ENCODE data around the gene BRD3. TPM values are rescaled to one million over a fixed set of nuclear protein-coding genes. Genes with fewer than 3 reads are reported as not detected.

Gene BRD3
- total RNA-seq, 1 donor from 2014 or later: 38.4 TPM

DNA sequence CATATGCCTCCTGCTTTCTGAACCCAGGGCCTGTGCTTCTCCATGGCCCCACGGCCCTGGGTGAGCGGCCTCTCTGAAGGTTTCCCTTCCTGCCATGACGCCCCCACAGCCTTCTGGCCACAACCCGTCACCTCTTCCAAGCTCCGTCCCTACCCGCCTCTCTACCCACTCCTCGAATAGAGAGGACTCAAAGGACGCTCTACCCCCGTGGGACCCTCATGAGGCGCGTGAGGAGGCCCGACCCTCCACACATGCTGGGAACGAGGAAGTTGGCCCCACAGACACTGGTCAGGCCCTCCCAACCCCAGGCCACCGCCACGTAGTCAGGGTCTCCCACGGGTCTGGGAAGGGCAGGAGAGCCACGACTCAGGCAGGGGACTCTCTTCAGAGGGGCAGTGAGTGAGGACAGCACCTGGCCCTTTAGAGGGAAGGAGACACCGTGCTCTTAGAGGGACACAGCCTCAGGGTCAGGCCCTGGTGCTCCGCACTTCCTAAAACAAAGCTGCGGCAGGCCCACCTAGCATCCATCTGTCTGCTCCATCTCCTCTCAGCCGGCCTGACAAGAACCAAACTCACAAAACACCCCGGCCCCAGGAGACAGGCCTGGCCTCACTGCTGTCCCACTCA is 5.3 kb downstream of the BRD3 start:
- Histone ChIP-seq H3K27me3 (no peaks in the 10 kb centered on the region), H3K4me1 (peaks cover 68% of the 10 kb centered on the region), H3K4me3 (no peak overlapping the region), H3K9me3 (no peaks in the 10 kb centered on the region), H3K36me3 (no peaks in the 10 kb centered on the region), H3K27ac (no peak overlapping the region)
- DNase-seq (peak; percentile 57), ATAC-seq (no peak)
- TF ChIP-seq, protein P1, sequence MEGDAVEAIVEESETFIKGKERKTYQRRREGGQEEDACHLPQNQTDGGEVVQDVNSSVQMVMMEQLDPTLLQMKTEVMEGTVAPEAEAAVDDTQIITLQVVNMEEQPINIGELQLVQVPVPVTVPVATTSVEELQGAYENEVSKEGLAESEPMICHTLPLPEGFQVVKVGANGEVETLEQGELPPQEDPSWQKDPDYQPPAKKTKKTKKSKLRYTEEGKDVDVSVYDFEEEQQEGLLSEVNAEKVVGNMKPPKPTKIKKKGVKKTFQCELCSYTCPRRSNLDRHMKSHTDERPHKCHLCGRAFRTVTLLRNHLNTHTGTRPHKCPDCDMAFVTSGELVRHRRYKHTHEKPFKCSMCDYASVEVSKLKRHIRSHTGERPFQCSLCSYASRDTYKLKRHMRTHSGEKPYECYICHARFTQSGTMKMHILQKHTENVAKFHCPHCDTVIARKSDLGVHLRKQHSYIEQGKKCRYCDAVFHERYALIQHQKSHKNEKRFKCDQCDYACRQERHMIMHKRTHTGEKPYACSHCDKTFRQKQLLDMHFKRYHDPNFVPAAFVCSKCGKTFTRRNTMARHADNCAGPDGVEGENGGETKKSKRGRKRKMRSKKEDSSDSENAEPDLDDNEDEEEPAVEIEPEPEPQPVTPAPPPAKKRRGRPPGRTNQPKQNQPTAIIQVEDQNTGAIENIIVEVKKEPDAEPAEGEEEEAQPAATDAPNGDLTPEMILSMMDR (IDR thresholded peaks at IDR 0.05): no peak
- intact Hi-C loops (cut with DNase I): no loop called here

DNA sequence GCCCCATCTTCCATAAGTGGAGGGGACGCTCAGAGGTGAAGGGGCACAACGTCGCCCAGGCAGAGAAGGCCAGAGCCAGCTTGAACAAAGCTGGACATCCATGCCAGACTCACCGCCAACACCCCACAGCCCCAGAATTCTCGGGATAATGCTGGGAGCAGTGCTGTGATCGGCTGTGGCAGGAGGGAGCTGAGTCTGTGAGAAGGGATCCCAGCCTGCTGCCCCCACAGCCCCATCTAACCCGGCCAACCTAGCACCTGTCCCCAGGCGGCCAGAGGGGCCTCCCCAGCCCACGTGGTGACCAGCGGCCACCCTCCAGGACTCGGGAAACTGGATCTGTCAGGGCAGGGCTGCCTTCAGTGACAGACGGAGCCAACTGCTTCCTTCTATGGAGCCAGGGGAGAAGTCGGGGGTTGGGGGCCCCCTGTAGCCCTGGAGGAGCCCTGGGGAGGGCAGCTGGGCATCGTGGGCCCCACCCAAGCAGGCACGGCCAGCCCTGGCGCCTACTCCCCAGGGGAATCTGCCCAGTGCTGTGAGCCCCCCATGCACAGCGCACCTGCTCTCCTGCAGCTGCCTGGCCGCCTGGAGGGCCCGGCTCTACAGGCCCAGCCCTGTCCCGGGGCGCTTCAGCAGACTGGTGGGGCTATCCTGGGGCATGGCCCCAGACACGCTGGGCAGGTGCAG is 6.0 kb downstream of the BRD3 start:
- ATAC-seq (no peak), DNase-seq (peak; percentile 60)
- Histone ChIP-seq H3K4me1 (peaks cover 75% of the 10 kb centered on the region), H3K27me3 (no peaks in the 10 kb centered on the region), H3K36me3 (no peaks in the 10 kb centered on the region), H3K4me3 (no peak overlapping the region), H3K27ac (no peak overlapping the region), H3K9me3 (no peaks in the 10 kb centered on the region)
- intact Hi-C loops (cut with DNase I): no loop called here
- TF ChIP-seq, protein P1 (IDR thresholded peaks at IDR 0.05): no peak

DNA sequence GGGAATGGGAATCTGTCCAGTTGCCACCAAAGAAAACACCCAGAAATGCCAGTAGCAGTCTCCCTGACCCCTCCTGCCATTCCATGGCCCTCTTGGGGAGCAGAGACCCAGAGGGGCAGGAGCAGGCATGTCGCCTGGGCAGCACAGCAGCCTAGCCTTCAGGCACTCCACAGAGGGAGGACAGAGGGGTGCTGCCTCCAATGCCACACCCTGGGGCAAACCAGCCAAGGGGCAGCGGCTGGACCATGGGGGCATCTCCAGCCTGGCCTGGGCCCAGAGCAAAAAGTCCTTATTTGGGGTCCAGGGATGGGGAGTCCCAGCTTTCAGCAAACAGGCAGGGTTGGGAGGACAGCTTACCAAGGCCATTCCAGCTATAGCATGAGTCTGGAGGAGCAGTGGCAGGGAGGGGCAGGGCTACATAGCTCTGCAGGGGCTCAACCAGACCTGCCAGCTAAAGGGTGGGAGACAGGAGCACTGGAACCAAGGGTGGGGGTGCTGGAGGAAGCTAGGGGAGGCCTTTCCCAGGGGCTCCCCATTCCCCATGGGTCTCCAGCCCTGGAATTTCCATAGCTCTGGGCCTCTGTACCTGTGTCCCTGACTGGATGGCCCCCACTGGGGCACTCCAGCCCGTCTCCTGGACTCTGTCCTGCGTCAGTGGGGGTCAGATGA is 6.7 kb downstream of the BRD3 start:
- Histone ChIP-seq H3K27me3 (no peaks in the 10 kb centered on the region), H3K9me3 (no peaks in the 10 kb centered on the region), H3K36me3 (no peaks in the 10 kb centered on the region), H3K4me1 (peaks cover 82% of the 10 kb centered on the region), H3K4me3 (no peak overlapping the region), H3K27ac (no peak overlapping the region)
- intact Hi-C loops (cut with DNase I): no loop called here
- TF ChIP-seq, protein P1 (IDR thresholded peaks at IDR 0.05): no peak
- DNase-seq: peak; percentile 50
- ATAC-seq: no peak

DNA sequence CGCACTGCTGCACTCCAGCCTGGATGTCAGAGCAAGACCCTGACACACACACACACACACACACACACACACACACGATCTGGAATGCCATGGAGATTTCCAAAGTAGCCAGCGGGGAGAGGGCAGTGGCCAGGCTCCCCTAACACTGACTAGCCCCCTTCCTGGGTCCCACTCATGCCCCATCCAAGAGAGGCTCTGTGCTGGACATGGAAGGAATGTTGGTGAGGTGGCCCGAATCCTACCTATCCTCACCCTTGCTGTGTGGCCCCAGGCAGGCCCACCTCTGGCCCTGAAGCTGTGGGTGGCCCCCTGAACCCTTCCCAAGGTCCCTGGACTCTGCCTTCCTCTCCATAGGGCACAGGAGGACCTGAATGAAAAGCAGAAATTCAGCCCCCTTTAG is 7.3 kb downstream of the BRD3 start:
- TF ChIP-seq, protein P1 (IDR thresholded peaks at IDR 0.05): no peak
- DNase-seq (peak; percentile 39), ATAC-seq (no peak)
- no peak overlapping the region for H3K4me3 ChIP-seq
- peaks cover 84% of the 10 kb centered on the region for H3K4me1 ChIP-seq
- H3K27ac ChIP-seq: no peak overlapping the region
- H3K9me3 ChIP-seq: no peaks in the 10 kb centered on the region
- H3K36me3 ChIP-seq: no peaks in the 10 kb centered on the region
- intact Hi-C loops (cut with DNase I): no loop called here
- H3K27me3 ChIP-seq: no peaks in the 10 kb centered on the region

DNA sequence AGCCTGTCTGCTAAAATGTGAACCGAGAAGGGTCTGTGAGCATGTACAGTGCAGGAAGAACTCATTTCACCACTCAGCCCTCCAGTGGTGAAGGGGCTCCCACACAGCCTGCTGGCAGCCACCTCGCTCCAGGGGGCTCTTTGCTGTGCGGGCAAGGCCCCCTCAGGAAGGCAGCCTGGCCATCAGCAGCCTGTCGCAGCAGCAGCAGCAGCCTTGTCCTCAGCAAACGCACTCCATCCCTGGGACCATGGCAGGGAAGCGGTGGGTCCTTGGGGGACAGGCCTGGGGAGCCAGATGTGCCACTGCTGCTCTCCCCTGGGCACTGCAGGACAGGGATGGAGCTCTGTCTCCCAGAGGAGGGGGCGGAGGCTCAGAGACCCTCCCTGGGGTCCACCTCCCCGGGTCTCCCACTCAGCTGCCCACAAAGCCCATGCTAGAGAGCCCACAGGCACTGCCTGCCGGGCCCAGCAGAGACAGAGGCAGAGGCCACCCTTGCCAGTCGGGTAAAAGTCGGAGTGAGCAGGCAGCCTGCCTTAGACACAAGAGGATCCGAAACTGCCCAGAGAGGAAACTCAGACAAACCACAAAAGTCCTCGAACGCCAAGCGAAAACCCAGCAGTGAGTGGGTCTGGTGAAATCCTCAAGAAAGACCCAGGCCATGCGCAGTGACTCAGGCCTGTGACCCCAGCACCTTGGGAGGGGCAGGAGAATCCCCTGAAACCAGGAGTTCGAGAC is 8.0 kb downstream of the BRD3 start:
- Histone ChIP-seq H3K36me3 (no peaks in the 10 kb centered on the region), H3K9me3 (no peaks in the 10 kb centered on the region), H3K4me1 (peaks cover 83% of the 10 kb centered on the region), H3K4me3 (no peak overlapping the region), H3K27me3 (no peaks in the 10 kb centered on the region), H3K27ac (no peak overlapping the region)
- TF ChIP-seq, protein P1 (IDR thresholded peaks at IDR 0.05): no peak
- DNase-seq (peak; percentile 69), ATAC-seq (peak; percentile 59)
- intact Hi-C loops (cut with DNase I): no loop called here
